Ishikawa (cell line): ENCODE results near the gene TSC22D1.

Source experiments
- RAD21 ChIP-seq: IDR thresholded peaks from 2 replicates; pipeline ENCODE4 v1.6.1; 2012; ENCODE audit warnings: low read depth
- YY1 ChIP-seq: IDR thresholded peaks from 2 replicates; pipeline ENCODE4 v1.6.1; 2012; ENCODE audit warnings: low read depth

DNA sequence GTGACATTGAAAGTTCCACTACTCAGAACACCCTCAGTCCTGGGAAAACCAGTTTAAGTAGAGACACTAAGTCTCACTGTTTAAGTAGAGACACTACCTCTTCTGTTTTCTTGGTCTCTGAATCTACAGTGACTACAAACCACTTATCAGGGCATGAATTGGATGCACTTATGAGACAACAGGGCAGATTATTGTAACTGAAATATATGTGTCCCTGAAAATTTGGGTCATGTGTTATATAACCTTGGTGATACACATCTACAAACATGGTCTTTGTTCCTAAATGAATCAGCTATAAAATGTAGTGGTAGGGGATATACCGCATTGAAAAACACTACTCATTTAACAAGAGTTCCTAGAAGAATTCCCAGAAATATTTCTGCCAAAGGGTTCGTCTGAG lies 146.8 kb downstream of the TSC22D1 start:
- TF ChIP-seq RAD21 (no peak), YY1 (no peak)
